Midbrain (tissue), 1 donor: ENCODE measurements around the gene PLIN4.
A peak's percentile ranks its signal among the peaks of the same experiment; 100 is the strongest.
"Not testable (repeated sequence)": the region's sequence is repeated elsewhere in the genome, so short reads cannot be mapped to it uniquely, and the experiment has no call there.

Source experiments
- DNase-seq: peaks from one replicate; lab custom pipeline; 2025; lab: John Stamatoyannopoulos, UW

The PLIN4 gene

DNA sequence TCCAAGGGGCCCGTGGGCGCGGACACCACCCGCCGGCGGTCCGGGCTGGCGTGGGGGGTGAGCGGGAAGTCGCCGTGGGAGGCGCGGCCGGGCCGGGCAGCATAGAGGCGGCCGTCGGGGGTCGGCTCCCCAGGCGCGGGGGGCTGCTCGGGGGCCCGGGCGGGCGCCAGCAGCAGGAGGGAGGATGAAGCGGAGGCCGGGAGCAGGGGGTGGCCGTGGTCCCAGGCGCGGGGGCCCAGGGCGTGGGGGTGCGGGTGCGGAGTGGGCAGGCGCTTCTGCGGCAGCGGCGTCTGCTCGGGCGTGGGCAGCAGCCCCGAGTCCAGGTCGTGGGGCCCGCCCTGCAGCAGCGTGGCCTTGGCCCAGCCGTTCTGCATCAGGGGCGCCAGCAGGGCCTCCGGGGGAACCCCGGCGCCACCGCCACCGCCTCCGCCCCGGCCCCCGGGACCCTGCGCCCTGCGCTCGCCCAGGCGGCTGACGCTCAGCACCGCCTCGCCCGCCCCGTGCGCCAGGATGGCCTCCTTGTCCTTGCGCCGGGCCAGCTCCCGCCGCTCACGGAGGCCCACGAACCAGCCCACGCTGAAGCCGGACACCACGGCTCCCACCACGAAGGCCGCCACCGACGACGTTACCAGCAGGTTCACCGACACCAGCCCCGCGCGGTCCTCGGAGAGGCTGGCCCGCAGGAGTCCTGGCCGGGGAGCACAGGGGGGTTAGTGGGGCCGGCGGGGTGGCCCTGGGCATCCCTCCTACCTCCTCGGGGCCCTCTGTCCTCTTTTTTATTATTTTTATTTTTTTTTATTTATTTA, 25.8 kb upstream of the PLIN4 start:
- no peak for DNase-seq

DNA sequence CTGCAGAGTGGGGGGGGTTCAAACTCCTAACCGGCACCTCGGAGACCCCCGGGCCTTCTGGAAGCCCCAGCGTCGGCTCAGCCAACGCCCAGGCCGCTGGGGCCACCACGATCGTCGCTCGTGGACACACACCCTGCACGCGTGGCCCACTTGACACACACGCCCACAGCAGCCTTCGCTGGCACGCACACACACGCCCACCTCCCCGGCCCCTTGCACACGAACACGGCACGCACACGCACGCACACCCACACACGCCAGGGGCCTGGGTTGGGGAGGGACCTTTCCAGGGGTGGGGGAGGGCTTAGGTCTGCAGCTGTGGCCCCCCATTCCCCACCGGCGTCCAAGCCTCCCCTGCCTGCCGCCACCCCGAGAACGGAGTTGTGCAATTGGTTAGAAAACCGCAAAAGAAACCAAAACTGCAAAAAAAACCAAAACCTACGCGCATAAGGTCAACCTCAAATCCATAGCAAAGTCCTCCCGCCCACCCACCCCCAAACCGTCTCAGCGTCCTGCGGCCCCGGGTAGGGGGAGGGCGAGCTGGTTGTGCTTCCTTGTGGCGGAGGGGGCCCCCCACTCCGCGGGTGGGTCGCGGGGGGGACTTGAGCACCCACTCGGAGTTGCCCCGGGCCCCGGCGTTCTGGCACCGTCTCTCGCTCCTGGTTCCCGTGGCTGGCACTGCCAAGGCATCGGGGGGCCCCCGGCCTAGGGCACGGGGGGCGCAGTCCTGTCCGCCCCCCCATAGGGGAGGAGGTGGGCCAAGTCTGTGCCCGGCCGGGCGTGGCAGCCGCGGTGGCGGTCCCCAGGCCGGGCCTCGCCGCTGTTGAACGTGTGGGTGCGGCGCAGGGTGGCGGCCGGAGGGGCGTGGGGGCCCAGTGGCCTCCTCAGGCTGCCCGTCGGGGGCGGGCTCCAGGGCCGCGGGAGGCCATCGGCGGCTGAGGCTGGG, 24.9 kb upstream of the PLIN4 start:
- DNase-seq: no peak

- not testable (repeated sequence) for DNase-seq
These were observed 23.5 kb upstream of the PLIN4 start for GRCh38 chr19:4541806-4542145.

GRCh38 chr19:4541114-4541805, 23.0 kb upstream of the PLIN4 start:
- DNase-seq: no peak

DNA sequence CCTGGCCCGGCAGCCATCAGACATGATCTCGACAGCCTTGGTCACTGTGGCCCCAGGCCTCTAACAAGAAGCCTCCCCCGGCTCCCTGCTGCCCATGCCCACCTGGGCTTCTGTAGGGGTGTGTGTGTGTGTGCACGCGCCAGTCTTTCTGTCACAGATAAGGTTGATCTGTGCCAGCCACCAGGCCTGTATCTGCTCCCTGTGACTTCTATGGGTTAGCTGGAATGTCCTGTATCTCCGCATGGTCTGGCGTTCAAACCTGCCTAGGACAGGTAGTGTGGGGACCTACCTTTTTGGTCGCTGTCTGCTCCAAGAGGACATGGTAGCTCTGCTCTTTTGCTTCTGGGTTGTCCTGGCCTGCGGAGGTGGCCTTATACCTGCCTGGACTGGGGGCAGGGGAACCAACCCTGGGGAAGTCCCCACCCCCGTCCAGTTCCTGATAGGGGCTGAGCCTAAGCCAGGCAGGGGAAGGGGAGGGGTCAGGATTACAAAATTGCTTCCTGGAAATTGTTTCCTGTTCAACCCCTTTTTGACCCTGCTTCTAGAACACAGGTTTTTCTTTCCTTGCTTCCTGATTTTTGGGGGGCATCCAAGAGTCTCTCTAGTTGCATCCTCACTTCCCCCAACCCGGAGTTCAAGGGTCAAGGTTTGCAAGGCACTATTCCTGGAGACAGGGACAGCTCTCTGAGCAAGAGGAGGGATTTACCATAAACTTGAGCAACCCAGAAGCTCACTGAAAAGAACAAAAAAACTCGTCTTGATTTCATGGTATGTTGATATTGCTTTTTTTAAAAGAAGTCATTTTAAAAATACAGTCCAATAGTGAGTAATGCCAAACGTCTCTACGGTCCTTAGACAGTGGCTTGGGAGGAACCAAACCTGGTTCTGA, 21.7 kb upstream of the PLIN4 start, which contains the start of gene LRG1:
LRG1 (minus strand) TSS at position 344 of the 889 bp plus-strand sequence; CDS start at position 321, 23 bp downstream.
- no peak for DNase-seq

GRCh38 chr19:4539169-4539692, 20.9 kb upstream of the PLIN4 start:
- DNase-seq: no peak

GRCh38 chr19:4538601-4538954, 20.3 kb upstream of the PLIN4 start:
- DNase-seq: no peak

GRCh38 chr19:4537953-4538600, 19.8 kb upstream of the PLIN4 start:
- no peak for DNase-seq

- no peak for DNase-seq
These were observed 18.5 kb upstream of the PLIN4 start for GRCh38 chr19:4536798-4537197.

DNA sequence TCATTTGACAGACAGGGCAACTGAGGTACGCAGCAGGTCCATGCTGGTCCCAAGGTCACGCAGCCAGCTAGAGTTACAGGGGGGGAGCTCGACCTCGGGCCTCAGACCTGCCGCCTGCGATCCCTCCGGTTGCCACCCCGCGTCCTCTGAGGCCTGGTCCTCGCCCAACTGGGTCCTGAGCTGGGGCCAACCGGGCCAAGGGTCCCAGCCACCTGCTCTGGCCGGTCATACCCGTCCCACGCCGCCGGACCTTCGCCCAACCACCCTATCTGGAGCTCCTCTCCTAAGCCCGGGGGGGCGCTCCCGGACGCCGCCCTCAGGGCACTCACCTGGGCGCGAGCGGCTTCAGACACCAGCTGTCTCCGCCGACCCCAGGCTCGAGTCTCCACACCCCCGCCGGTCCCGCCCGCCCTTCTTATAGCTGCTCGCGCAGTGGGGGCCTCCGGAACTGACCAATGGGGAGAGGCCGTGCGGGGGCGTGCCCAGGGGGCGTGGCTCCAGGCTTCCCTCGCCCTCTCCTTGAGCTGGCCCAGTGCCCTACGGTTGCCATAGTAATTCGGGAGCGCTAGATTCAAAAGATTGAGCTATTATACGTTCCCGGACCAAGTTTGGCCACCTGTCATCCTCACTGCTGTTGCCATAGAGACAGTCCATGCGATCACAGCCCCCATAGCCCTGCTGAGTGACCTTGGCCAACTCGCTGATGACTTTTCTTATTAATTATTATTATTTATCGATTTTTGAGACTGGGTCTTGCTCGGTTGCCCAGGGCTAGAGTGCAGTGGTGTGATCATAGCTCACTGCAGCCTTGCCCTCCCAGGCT, 16.8 kb upstream of the PLIN4 start, which contains the start of gene PLIN5:
PLIN5 (minus strand) TSS at position 389 of the 823 bp plus-strand sequence. CDS start 1,150 bp downstream, outside the sequence.
- peak; percentile 65 for DNase-seq

- no peak for DNase-seq
These were observed 15.6 kb upstream of the PLIN4 start for GRCh38 chr19:4533835-4534424.

- no peak for DNase-seq
These were observed 15.0 kb upstream of the PLIN4 start for GRCh38 chr19:4533334-4533733.

DNA sequence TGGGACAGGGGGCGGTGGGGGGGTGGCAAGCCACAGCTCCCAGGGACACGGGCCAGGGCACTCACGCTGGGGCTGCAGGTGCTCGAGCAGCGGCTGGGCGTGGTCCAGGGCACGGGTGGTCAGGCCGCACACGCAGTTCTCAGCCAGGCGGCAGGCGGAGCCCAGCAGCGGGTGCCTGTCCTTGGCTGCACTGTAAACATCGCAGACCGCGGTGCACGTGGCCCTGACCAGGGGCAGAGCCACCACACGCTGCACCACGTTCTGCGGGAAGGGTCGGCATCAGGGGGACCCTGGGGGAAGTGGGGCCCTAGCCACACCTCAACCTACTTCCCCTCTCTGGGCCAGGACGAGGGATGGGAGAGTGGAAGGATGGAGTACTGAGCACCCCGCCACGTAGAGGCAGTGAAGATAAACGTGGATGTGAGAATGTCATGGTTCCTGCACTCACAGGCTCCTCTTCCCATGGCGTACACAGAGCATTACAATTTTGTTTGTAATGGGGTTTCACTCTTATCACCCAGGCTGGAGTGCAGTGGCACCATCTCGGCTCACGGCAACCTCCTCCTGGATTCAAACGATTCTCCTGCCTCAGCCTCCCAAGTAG, 13.4 kb upstream of the PLIN4 start:
- DNase-seq: no peak

DNA sequence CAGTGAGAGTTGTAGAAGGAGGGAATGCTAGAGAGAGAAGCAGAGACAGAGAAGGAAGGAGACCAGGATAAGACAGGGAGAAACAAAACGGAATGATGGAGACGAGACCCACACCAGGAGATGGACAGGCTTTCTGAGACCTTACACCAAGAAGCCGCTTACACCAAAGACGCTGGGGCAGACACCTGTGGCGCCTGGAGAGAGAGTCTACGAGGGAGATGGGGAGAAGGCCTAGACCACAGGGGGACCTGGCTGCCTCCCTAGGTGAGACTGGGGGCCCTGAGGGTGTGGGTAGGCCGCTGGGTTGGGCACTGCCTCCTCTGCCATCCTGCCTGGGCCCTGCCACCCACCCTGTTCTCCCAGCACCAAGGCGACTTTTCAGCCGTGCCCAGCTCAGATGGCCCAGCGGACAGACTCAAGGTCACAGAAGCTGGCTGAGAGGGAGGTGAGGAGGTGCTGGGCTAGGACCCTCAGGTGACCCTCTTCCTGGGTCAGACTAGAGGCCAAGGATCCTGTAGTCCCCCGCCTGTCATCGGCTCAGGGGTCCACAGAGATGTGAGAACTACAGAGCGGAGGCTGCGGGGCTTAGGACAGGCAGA, 11.7 kb upstream of the PLIN4 start:
- no peak for DNase-seq

- no peak for DNase-seq
These were observed 10.6 kb upstream of the PLIN4 start for GRCh38 chr19:4528843-4529242.

GRCh38 chr19:4527377-4527776, 9.1 kb upstream of the PLIN4 start:
- DNase-seq: not testable (repeated sequence)

GRCh38 chr19:4525563-4526002, 7.3 kb upstream of the PLIN4 start:
- no peak for DNase-seq
